ENCODE results near the gene ME2. TPM values are rescaled to one million over a fixed set of nuclear protein-coding genes. Genes with fewer than 3 reads are reported as not detected.

Gene ME2
- total and polyA plus RNA-seq, 2 of the 8 experiments (the other 6 are each of a cell fraction or from before 2014, with no cell fraction given): 54.7 to 66.9 TPM

- no peaks in the 10 kb centered on the region for H4K20me1 ChIP-seq (replicated peaks in 1 of 2; ENCODE audit: control insufficient read depth in 1 of 2, insufficient read depth in 2 of 2, low read length in 2 of 2)
- CTCF ChIA-PET (ENCODE audit: partially characterized antibody): interaction anchor here (0.6 kb wide), 1 partner anchor 97 kb away, joined by 3 read pairs; no protein-coding TSS in a partner anchor
- H3K4me3 ChIP-seq (ENCODE audit: extremely low read depth in 1 of 4, insufficient read depth in 2 of 4, low read depth in 3 of 4, low read length in 4 of 4): no peak overlapping the region
- peaks cover 0 to 28% of the 10 kb centered on the region in 2 experiments; a peak in 2 of 4 replicates for H3K79me2 ChIP-seq (ENCODE audit: control insufficient read depth in 1 of 2, insufficient read depth in 2 of 2, low read length in 2 of 2)
- no peak for DNase-seq (ENCODE audit: low read depth in 1 of 2, low spot score in 2 of 2)
- H3K36me3 ChIP-seq (ENCODE audit: control insufficient read depth in 2 of 4, insufficient read depth in 4 of 4, low read length in 3 of 4): peaks cover 2 to 33% (median 17%) of the 10 kb centered on the region in 4 experiments; a peak in 7 of 8 replicates
- H4K5ac ChIP-seq (ENCODE audit: insufficient read length, low read depth, low read length): no peak overlapping the region
- no peaks in the 10 kb centered on the region for H3K27me3 ChIP-seq (replicated peaks in 1 of 4; ENCODE audit: control insufficient read depth in 3 of 4, extremely low read depth in 1 of 4, insufficient read depth in 3 of 4, low read length in 3 of 4)
- no peak overlapping the region for H3K4me2 ChIP-seq (ENCODE audit: insufficient read depth in 1 of 2, low read depth in 2 of 2, low read length in 2 of 2)
- H3K23me2 ChIP-seq (ENCODE audit: low read depth, low read length): no peaks in the 10 kb centered on the region
- no peak overlapping the region for H2BK20ac ChIP-seq (ENCODE audit: low read length)
- H4K8ac ChIP-seq (ENCODE audit: extremely low read depth, insufficient read depth, low read length): no peak overlapping the region
- WGBS, 2 experiments (ENCODE audit: extremely low coverage in 1 of 2, insufficient coverage in 1 of 2, insufficient read length in 1 of 2, insufficient replicate concordance in 2 of 2, low coverage in 1 of 2, low lambda C conversion rate in 2 of 2, missing lambda C conversion rate in 1 of 2): 100% methylated on average over 1 of the region's 1 CpG; no CpG with 5 or more reads in 1 of the 2 experiments
- H3K27ac ChIP-seq (ENCODE audit: low read depth, low read length): no peak overlapping the region
- H3K23ac ChIP-seq (ENCODE audit: insufficient read length): no peak overlapping the region
- H3K14ac ChIP-seq (ENCODE audit: insufficient read length): no peak overlapping the region
- H2BK120ac ChIP-seq (replicated peaks; ENCODE audit: low read depth, low read length): no peak overlapping the region
- no peak overlapping the region for H2BK12ac ChIP-seq (ENCODE audit: low read depth, low read length)
- no peaks in the 10 kb centered on the region for H3K79me1 ChIP-seq (ENCODE audit: low read depth, low read length)
- no peak overlapping the region for H2BK5ac ChIP-seq (ENCODE audit: low read depth, low read length)
- H3K18ac ChIP-seq (ENCODE audit: extremely low read depth, low read length): no peak overlapping the region
- no peak overlapping the region for H3K9ac ChIP-seq (replicated peaks in 1 of 4; ENCODE audit: extremely low read depth in 1 of 4, low read depth in 3 of 4, low read length in 3 of 4)
- FAIRE-seq: no peak
- no peak overlapping the region for H2AK5ac ChIP-seq (ENCODE audit: low read depth, low read length)
- no peak overlapping the region for H3K56ac ChIP-seq (replicated peaks; ENCODE audit: insufficient read length, low read depth, low read length)
- TF ChIP-seq KDM4A (IDR thresholded peaks at IDR 0.05; ENCODE audit: low read depth, low read length, severe bottlenecking): no peak
- POLR2A ChIA-PET (ENCODE audit: partially characterized antibody): no interaction called here
- H2BK15ac ChIP-seq (ENCODE audit: low read length): no peak overlapping the region
- peaks cover 0 to 7% (median 0%) of the 10 kb centered on the region in 4 experiments; a peak in 1 of 7 replicates for H3K4me1 ChIP-seq (replicated peaks in 1 of 4; ENCODE audit: control insufficient read depth in 3 of 4, insufficient read depth in 4 of 4, low read length in 3 of 4)
- H4K91ac ChIP-seq (replicated peaks; ENCODE audit: insufficient read length, low read length): no peak overlapping the region
- H2AFZ ChIP-seq (ENCODE audit: low read length): no peak overlapping the region
- H3K9me3 ChIP-seq (ENCODE audit: insufficient read depth in 2 of 2, low read depth in 1 of 2, low read length in 1 of 2): peaks cover 4 to 6% of the 10 kb centered on the region in 2 experiments; a peak in 3 of 4 replicates
- H3K4ac ChIP-seq (replicated peaks; ENCODE audit: insufficient read length, low read depth, low read length): no peak overlapping the region
Measured at GRCh38 chr18:50896093-50896492, 17.2 kb downstream of the ME2 start.

Measured in H1 (cell line).